Vagina (tissue), 2 donors: ENCODE results near the gene UCP3.

Experiments used
- CTCF ChIP-seq, 3 experiments: fragments of 450-650 bp in 2 of 3; fragments of 200-600 bp in 1 of 3; sonication (generic) in 1 of 3; IDR thresholded peaks; one replicate each; pipeline ENCODE4 v1.5.1; 2017 to 2019; ENCODE audit warnings: antibody characterized with exemption in 3 of 3, mild to moderate bottlenecking in 2 of 3, moderate library complexity in 2 of 3
- POLR2AphosphoS5 ChIP-seq, 2 donors: sonication (generic); formaldehyde crosslinking; IDR thresholded peaks; one replicate each; pipeline ENCODE4 v1.9.0; 2017; ENCODE audit warnings: antibody characterized with exemption in 2 of 2, mild to moderate bottlenecking in 2 of 2, low read depth in 1 of 2; ENCODE audit not compliant: insufficient read depth in 1 of 2

GRCh38 chr11:74023276-74023675 is 14.4 kb upstream of the UCP3 start:
- TF ChIP-seq CTCF (IDR thresholded peaks at IDR 0.05) (no peak), POLR2AphosphoS5 (IDR thresholded peaks at IDR 0.05; ENCODE audit: insufficient read depth in 1 of 2, low read depth in 1 of 2) (no peak)
